H1 (cell line): ENCODE results near the gene GGN. TPM values are rescaled to one million over a fixed set of nuclear protein-coding genes. Genes with fewer than 3 reads are reported as not detected.
"Not testable (repeated sequence)": the region's sequence is repeated elsewhere in the genome, so short reads cannot be mapped to it uniquely, and the experiment has no call there.

Experiments
- CTCF ChIA-PET: fragments of 300-600 bp; sonication (Branson Sonifier 250); formaldehyde crosslinking; loops from one replicate; lab custom pipeline; 2021; ENCODE audit not compliant: partially characterized antibody; lab: Charles Lee
- POLR2A ChIA-PET: fragments of 300-600 bp; sonication (Branson Sonifier 250); formaldehyde crosslinking; loops from one replicate; lab custom pipeline; 2021; ENCODE audit warnings: inconsistent platforms; ENCODE audit not compliant: partially characterized antibody; lab: Charles Lee
- DNase-seq, 2 experiments: peaks; one replicate each; pipeline versions ENCODE4 v3.0.0 to v3.0.0-alpha.2; 2010 to 2022; ENCODE audit warnings: low spot score in 2 of 2, low read depth in 1 of 2, mixed read lengths in 1 of 2
- FAIRE-seq: peaks from 2 replicates; lab custom pipeline; 2011; peaks lifted over from hg19 to GRCh38; lab: Jason Lieb, UNC
- H2AFZ ChIP-seq: 2 replicates; pipeline ENCODE4 v1.8.1; 2012; ENCODE audit warnings: low read length, inconsistent platforms
- H2AK5ac ChIP-seq: 2 replicates; pipeline ENCODE4 v1.6.1; 2013; ENCODE audit warnings: low read depth, low read length
- H2BK120ac ChIP-seq: replicated peaks from 2 replicates; pipeline ENCODE3; 2013; ENCODE audit warnings: low read depth, low read length, inconsistent platforms
- H2BK12ac ChIP-seq: 2 replicates; pipeline ENCODE4 v1.6.1; 2013; ENCODE audit warnings: low read depth, low read length
- H2BK15ac ChIP-seq: 2 replicates; pipeline ENCODE4 v1.6.1; 2013; ENCODE audit warnings: low read length
- H2BK20ac ChIP-seq: 2 replicates; pipeline ENCODE4 v1.6.1; 2013; ENCODE audit warnings: low read length
- H2BK5ac ChIP-seq: 2 replicates; pipeline ENCODE4 v1.6.1; 2013; ENCODE audit warnings: low read depth, low read length
- H3K14ac ChIP-seq: 2 replicates; pipeline ENCODE4 v1.6.1; 2013; ENCODE audit warnings: inconsistent platforms; ENCODE audit not compliant: insufficient read length
- H3K18ac ChIP-seq: 2 replicates; pipeline ENCODE4 v1.6.1; 2013; ENCODE audit warnings: low read length; ENCODE audit errors: extremely low read depth
- H3K23ac ChIP-seq: 2 replicates; pipeline ENCODE4 v1.6.1; 2013; ENCODE audit warnings: inconsistent platforms; ENCODE audit not compliant: insufficient read length
- H3K23me2 ChIP-seq: 2 replicates; pipeline ENCODE4 v1.6.1; 2013; ENCODE audit warnings: low read depth, low read length
- H3K27ac ChIP-seq: 2 replicates; pipeline ENCODE4 v1.6.1; 2011; ENCODE audit warnings: low read depth, low read length, inconsistent platforms
- H3K27me3 ChIP-seq, 4 experiments: replicated peaks in 1 of 4; 1 replicate in 1 of 4; 2 replicates in 3 of 4; pipeline versions ENCODE4 v1.6.1 to v1.8.1; 2011 to 2013; ENCODE audit warnings: low read length in 3 of 4, mild to moderate bottlenecking in 3 of 4, inconsistent platforms in 2 of 4, mixed read lengths in 2 of 4, moderate library complexity in 1 of 4; ENCODE audit not compliant: control insufficient read depth in 3 of 4, insufficient read depth in 3 of 4; ENCODE audit errors: extremely low read depth in 1 of 4
- H3K36me3 ChIP-seq, 4 experiments: 2 replicates each; pipeline versions ENCODE4 v1.6.1 to v1.8.1; 2011 to 2013; ENCODE audit warnings: mild to moderate bottlenecking in 4 of 4, low read length in 3 of 4, moderate library complexity in 2 of 4, control low read depth in 1 of 4, inconsistent platforms in 1 of 4; ENCODE audit not compliant: insufficient read depth in 4 of 4, control insufficient read depth in 2 of 4
- H3K4ac ChIP-seq: replicated peaks from 2 replicates; pipeline ENCODE3; 2013; ENCODE audit warnings: low read length, low read depth, mixed read lengths, inconsistent platforms; ENCODE audit not compliant: insufficient read length
- H3K4me1 ChIP-seq, 4 experiments: replicated peaks in 1 of 4; 1 replicate in 1 of 4; 2 replicates in 3 of 4; pipeline versions ENCODE4 v1.6.1 to v1.8.1; 2011 to 2013; ENCODE audit warnings: low read length in 3 of 4, inconsistent platforms in 2 of 4, mixed read lengths in 1 of 4; ENCODE audit not compliant: insufficient read depth in 4 of 4, control insufficient read depth in 3 of 4
- H3K4me2 ChIP-seq, 2 experiments: 2 replicates each; pipeline versions ENCODE4 v1.6.1 to v1.8.1; 2011 to 2013; ENCODE audit warnings: low read depth in 2 of 2, low read length in 2 of 2, control low read depth in 1 of 2, inconsistent platforms in 1 of 2, mild to moderate bottlenecking in 1 of 2; ENCODE audit not compliant: insufficient read depth in 1 of 2
- H3K4me3 ChIP-seq, 4 experiments: fragments of 200-600, 300-600 bp in 1 of 4; sonication (generic), shearing (Covaris generic), sonication (Bioruptor Twin) in 1 of 4; 2 replicates each; pipeline versions ENCODE4 v1.5.1 to v1.8.1; 2011 to 2016; ENCODE audit warnings: low read length in 4 of 4, low read depth in 3 of 4, control low read depth in 2 of 4, inconsistent platforms in 2 of 4, mild to moderate bottlenecking in 2 of 4, mixed read lengths in 1 of 4, moderate library complexity in 1 of 4; ENCODE audit not compliant: insufficient read depth in 2 of 4; ENCODE audit errors: extremely low read depth in 1 of 4
- H3K56ac ChIP-seq: replicated peaks from 2 replicates; pipeline ENCODE3; 2013; ENCODE audit warnings: low read depth, mild to moderate bottlenecking, mixed read lengths, low read length, inconsistent platforms; ENCODE audit not compliant: insufficient read length
- H3K79me1 ChIP-seq: 2 replicates; pipeline ENCODE4 v1.6.1; 2013; ENCODE audit warnings: low read depth, low read length, control low read depth
- H3K79me2 ChIP-seq, 2 experiments: 2 replicates each; pipeline versions ENCODE4 v1.6.1 to v1.8.1; 2012 to 2013; ENCODE audit warnings: low read length in 2 of 2, mild to moderate bottlenecking in 2 of 2, inconsistent platforms in 1 of 2; ENCODE audit not compliant: insufficient read depth in 2 of 2, control insufficient read depth in 1 of 2
- H3K9ac ChIP-seq, 4 experiments: replicated peaks in 1 of 4; 1 replicate in 1 of 4; 2 replicates in 3 of 4; pipeline versions ENCODE4 v1.6.1 to v1.8.1; 2011 to 2013; ENCODE audit warnings: low read depth in 3 of 4, low read length in 3 of 4, control low read depth in 2 of 4, mild to moderate bottlenecking in 2 of 4, moderate library complexity in 2 of 4, inconsistent platforms in 1 of 4; ENCODE audit errors: extremely low read depth in 1 of 4
- H3K9me3 ChIP-seq, 2 experiments: 2 replicates each; pipeline versions ENCODE4 v1.6.1 to v1.8.1; 2012 to 2013; ENCODE audit warnings: mild to moderate bottlenecking in 2 of 2, moderate library complexity in 2 of 2, control low read depth in 1 of 2, inconsistent platforms in 1 of 2, low read depth in 1 of 2, low read length in 1 of 2, mixed read lengths in 1 of 2; ENCODE audit not compliant: insufficient read depth in 2 of 2
- H4K20me1 ChIP-seq, 2 experiments: replicated peaks in 1 of 2; 2 replicates each; pipeline versions ENCODE3 to v1.8.1; 2011 to 2013; ENCODE audit warnings: inconsistent platforms in 2 of 2, low read length in 2 of 2, mild to moderate bottlenecking in 1 of 2; ENCODE audit not compliant: insufficient read depth in 2 of 2, control insufficient read depth in 1 of 2
- H4K5ac ChIP-seq: 2 replicates; pipeline ENCODE4 v1.6.1; 2013; ENCODE audit warnings: low read length, low read depth, mixed read lengths, inconsistent platforms; ENCODE audit not compliant: insufficient read length
- H4K8ac ChIP-seq: 2 replicates; pipeline ENCODE4 v1.8.0; 2013; ENCODE audit warnings: mild to moderate bottlenecking, moderate library complexity, low read length, inconsistent platforms; ENCODE audit not compliant: insufficient read depth; ENCODE audit errors: extremely low read depth
- H4K91ac ChIP-seq: replicated peaks from 2 replicates; pipeline ENCODE3; 2013; ENCODE audit warnings: low read length, mixed read lengths, inconsistent platforms; ENCODE audit not compliant: insufficient read length
- PHF8 ChIP-seq: fragments of 200-600 bp; sonication (generic); conservative IDR thresholded peaks from 2 replicates; pipeline ENCODE4 v1.7.1; 2012; ENCODE audit warnings: low read depth, mild to moderate bottlenecking, inconsistent platforms, low read length, moderate library complexity
- SUZ12 ChIP-seq: fragments of 200-600 bp; sonication (generic); IDR thresholded peaks from 2 replicates; pipeline ENCODE4 v1.6.1; 2012; ENCODE audit warnings: mild to moderate bottlenecking, inconsistent platforms, low read length, moderate library complexity, mixed read lengths
- WGBS, 2 experiments: shearing (Covaris generic) in 1 of 2; methylation state at CpG; one replicate each; pipeline versions ENCODE4 v1.1.6 to v1.1.7; 2013 to 2015; ENCODE audit warnings: low lambda C conversion rate in 2 of 2, mixed read lengths in 2 of 2, inconsistent platforms in 1 of 2, low coverage in 1 of 2, missing lambda C conversion rate in 1 of 2; ENCODE audit not compliant: insufficient replicate concordance in 2 of 2, insufficient coverage in 1 of 2, insufficient read length in 1 of 2; ENCODE audit errors: extremely low coverage in 1 of 2, missing lambda C conversion rate in 1 of 2; 5-methylcytosine and 5-hydroxymethylcytosine counted together
- polyA plus RNA-seq, 7 experiments: library from polyadenylated mRNA; depleted of rRNA in 3 of 7; stranded (reverse) in 5 of 7; unstranded in 2 of 7; fragments of >200 nt in 5 of 7; fragments of 200-250 nt in 2 of 7; gene quantifications; 1 replicate in 5 of 7; 2 replicates in 1 of 7; 4 replicates in 1 of 7; pipeline versions ENCODE4 v1.2.1 to v1.2.3, GENCODE V29; 2011 to 2013; ENCODE audit warnings: missing spikeins in 2 of 7, mixed read lengths in 2 of 7
- total RNA-seq: library from RNA; stranded (reverse); fragmentation: NEBNext Ultra II Directional; extraction: Animal tissue kit (Norgen Biotek cat#: 25700); gene quantifications from 2 replicates; pipeline ENCODE4 v1.2.1, GENCODE V29; 2021
- TF ChIP-seq, protein P1 (sequence below): IDR thresholded peaks from 2 replicates; pipeline ENCODE4 v1.6.1; 2012; ENCODE audit warnings: inconsistent platforms

The GGN gene
- total and polyA plus RNA-seq, 2 of the 8 experiments (the other 6 are each of a cell fraction or from before 2014, with no cell fraction given) = 0.47 to 1.2 TPM

- TF ChIP-seq PHF8 (no peak), SUZ12 (no peak)
- TF ChIP-seq, protein P1, sequence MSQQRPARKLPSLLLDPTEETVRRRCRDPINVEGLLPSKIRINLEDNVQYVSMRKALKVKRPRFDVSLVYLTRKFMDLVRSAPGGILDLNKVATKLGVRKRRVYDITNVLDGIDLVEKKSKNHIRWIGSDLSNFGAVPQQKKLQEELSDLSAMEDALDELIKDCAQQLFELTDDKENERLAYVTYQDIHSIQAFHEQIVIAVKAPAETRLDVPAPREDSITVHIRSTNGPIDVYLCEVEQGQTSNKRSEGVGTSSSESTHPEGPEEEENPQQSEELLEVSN = no peak
- TF ChIP-seq, all 59 proteins: peak for 0
Measured at GRCh38 chr19:38412491-38412890, 24.7 kb upstream of the GGN start (continued).

- not testable (repeated sequence) for H3K23me2 ChIP-seq, H3K4me3 ChIP-seq, H4K91ac ChIP-seq, H3K4me1 ChIP-seq, H3K4me2 ChIP-seq, H4K8ac ChIP-seq, H3K14ac ChIP-seq, H2AK5ac ChIP-seq, H2BK12ac ChIP-seq, H4K5ac ChIP-seq, H3K79me2 ChIP-seq, H3K36me3 ChIP-seq, H2BK5ac ChIP-seq, H3K18ac ChIP-seq, H4K20me1 ChIP-seq, H2BK120ac ChIP-seq, H3K27me3 ChIP-seq, H3K56ac ChIP-seq, H2BK20ac ChIP-seq, H3K4ac ChIP-seq, H3K9ac ChIP-seq, H2AFZ ChIP-seq, DNase-seq, H3K23ac ChIP-seq, FAIRE-seq, H3K27ac ChIP-seq, H3K79me1 ChIP-seq, H2BK15ac ChIP-seq, H3K9me3 ChIP-seq
- 92% methylated on average over 5 of the region's 5 CpGs; no CpG with 5 or more reads in 1 of the 2 experiments for WGBS, 2 experiments
- CTCF ChIA-PET = interaction anchor here (0.9 to 5.7 kb wide), 4 partner anchors 9 to 270 kb away, joined by 3 to 32 read pairs (median 4); partner anchors contain the start of gene FAM98C
- POLR2A ChIA-PET = interaction anchor here (0.6 to 1.1 kb wide), 5 partner anchors 10 to 80 kb away, joined by 3 to 4 read pairs (median 3); partner anchors contain the start of genes GGN and SPRED3
Measured at GRCh38 chr19:38411898-38412297, 24.1 kb upstream of the GGN start.
